HEK293T (cell line): ENCODE data around the gene MACO1.
"Not testable (repeated sequence)": the region's sequence is repeated elsewhere in the genome, so short reads cannot be mapped to it uniquely, and the experiment has no call there.

Experiments used
- CTCF ChIA-PET: fragments of 350-600 bp; formaldehyde crosslinking; extraction: SDS; loops from one replicate; lab custom pipeline; 2021; ENCODE audit warnings: antibody characterized with exemption, inconsistent platforms; lab: Yijun Ruan, JAX
- POLR2A ChIA-PET: fragments of 350-600 bp; formaldehyde crosslinking; extraction: SDS; loops from one replicate; lab custom pipeline; 2020; ENCODE audit warnings: antibody characterized with exemption, inconsistent platforms; lab: Yijun Ruan, JAX
- DNase-seq: peaks from one replicate; pipeline ENCODE4 v3.0.0; 2012; ENCODE audit warnings: mixed read lengths; ENCODE audit errors: extremely low spot score
- ARNT ChIP-seq: fragments of 450-650 bp; IDR thresholded peaks from 2 replicates; pipeline ENCODE4 v1.6.1; 2017; ENCODE audit warnings: mild to moderate bottlenecking
- BHLHE40 ChIP-seq: fragments of 450-650 bp; IDR thresholded peaks from 2 replicates; pipeline ENCODE4 v1.6.1; 2016; ENCODE audit warnings: mild to moderate bottlenecking, moderate library complexity, borderline replicate concordance
- CTBP1 ChIP-seq: fragments of 450-650 bp; IDR thresholded peaks from 2 replicates; pipeline ENCODE4 v1.6.1; 2016; ENCODE audit warnings: borderline replicate concordance
- ELF4 ChIP-seq: fragments of 450-650 bp; IDR thresholded peaks from 2 replicates; pipeline ENCODE4 v1.6.1; 2017; ENCODE audit warnings: antibody characterized with exemption
- FOXA1 ChIP-seq: fragments of 450-650 bp; IDR thresholded peaks from 2 replicates; pipeline ENCODE4 v1.6.1; 2016; ENCODE audit warnings: mild to moderate bottlenecking
- FOXK2 ChIP-seq: fragments of 450-650 bp; IDR thresholded peaks from 2 replicates; pipeline ENCODE4 v1.6.1; 2016; ENCODE audit warnings: mild to moderate bottlenecking
- FOXM1 ChIP-seq: fragments of 450-650 bp; IDR thresholded peaks from 2 replicates; pipeline ENCODE4 v1.6.1; 2017; ENCODE audit warnings: mild to moderate bottlenecking, borderline replicate concordance
- HDGF ChIP-seq: fragments of 450-650 bp; IDR thresholded peaks from 2 replicates; pipeline ENCODE4 v1.6.1; 2017; ENCODE audit warnings: antibody characterized with exemption, borderline replicate concordance
- L3MBTL2 ChIP-seq: fragments of 450-650 bp; conservative IDR thresholded peaks from 2 replicates; pipeline ENCODE4 v1.6.1; 2016; ENCODE audit warnings: mild to moderate bottlenecking
- LEF1 ChIP-seq: fragments of 450-650 bp; IDR thresholded peaks from 2 replicates; pipeline ENCODE4 v1.6.1; 2017; ENCODE audit warnings: mild to moderate bottlenecking, borderline replicate concordance
- NFRKB ChIP-seq: fragments of 450-650 bp; IDR thresholded peaks from 2 replicates; pipeline ENCODE4 v1.6.1; 2016; ENCODE audit warnings: mild to moderate bottlenecking, moderate library complexity
- PKNOX1 ChIP-seq: fragments of 450-650 bp; IDR thresholded peaks from 2 replicates; pipeline ENCODE4 v1.6.1; 2016
- SP1 ChIP-seq: fragments of 450-650 bp; IDR thresholded peaks from 2 replicates; pipeline ENCODE4 v1.6.1; 2017
- SUZ12 ChIP-seq: fragments of 450-650 bp; IDR thresholded peaks from 2 replicates; pipeline ENCODE4 v1.6.1; 2016; ENCODE audit warnings: mild to moderate bottlenecking
- TARDBP ChIP-seq: fragments of 450-650 bp; IDR thresholded peaks from 2 replicates; pipeline ENCODE4 v1.6.1; 2016
- ZNF384 ChIP-seq: fragments of 450-650 bp; IDR thresholded peaks from 2 replicates; pipeline ENCODE4 v1.6.1; 2016

MACO1 gene

DNA sequence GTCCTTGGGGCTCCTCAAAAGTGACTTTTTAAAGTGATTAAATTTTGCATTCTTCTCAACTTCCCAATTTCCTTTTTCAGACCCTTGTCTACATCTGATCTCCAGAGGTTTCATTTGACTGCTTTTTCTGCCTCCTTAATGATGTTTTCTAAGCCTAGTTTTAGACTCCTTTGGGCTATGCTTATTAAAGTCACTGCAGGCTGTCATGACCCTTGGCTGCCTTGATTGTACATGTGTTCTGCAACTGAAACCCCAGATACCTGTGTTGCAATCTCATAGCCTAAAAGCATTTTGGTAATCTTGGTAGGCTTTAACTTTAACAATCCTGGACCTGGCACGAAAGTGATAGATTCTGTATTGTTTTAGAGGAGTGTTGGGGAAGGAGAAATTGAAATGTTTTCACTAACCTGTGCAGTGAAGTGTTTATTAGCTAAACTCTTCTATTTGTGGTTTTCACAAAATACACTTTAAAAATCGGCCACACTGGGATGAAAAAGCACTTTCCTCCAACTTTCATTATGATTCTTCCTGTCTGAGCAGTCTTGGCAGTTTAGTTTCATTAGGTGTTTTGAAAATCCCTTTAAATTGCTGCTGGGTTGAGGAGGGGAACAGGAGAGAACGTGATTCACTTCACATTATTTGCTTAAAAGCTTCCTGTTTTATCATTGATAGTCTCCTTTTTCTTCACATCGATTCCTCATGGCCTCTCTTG lies 4.9 kb downstream of the MACO1 start:
- CTCF ChIA-PET, result no interaction called here
- POLR2A ChIA-PET, result no interaction called here
- no peak for TF ChIP-seq SP1
- no peak for TF ChIP-seq ZNF384
- TF ChIP-seq SUZ12, result no peak
- TF ChIP-seq BHLHE40, result no peak
- no peak for TF ChIP-seq ELF4
- no peak for TF ChIP-seq L3MBTL2
- no peak for TF ChIP-seq FOXA1
- TF ChIP-seq FOXM1, result no peak
- TF ChIP-seq ARNT, result no peak
- no peak for DNase-seq

GRCh38 chr1:25437672-25438071 lies 7.0 kb downstream of the MACO1 start:
- ChIA-PET CTCF (no interaction called here), POLR2A (no interaction called here)
- no peak for TF ChIP-seq SP1
- no peak for TF ChIP-seq TARDBP
- TF ChIP-seq FOXA1, result no peak
- TF ChIP-seq PKNOX1, result no peak
- no peak for TF ChIP-seq SUZ12
- no peak for TF ChIP-seq ZNF384
- DNase-seq, result no peak

DNA sequence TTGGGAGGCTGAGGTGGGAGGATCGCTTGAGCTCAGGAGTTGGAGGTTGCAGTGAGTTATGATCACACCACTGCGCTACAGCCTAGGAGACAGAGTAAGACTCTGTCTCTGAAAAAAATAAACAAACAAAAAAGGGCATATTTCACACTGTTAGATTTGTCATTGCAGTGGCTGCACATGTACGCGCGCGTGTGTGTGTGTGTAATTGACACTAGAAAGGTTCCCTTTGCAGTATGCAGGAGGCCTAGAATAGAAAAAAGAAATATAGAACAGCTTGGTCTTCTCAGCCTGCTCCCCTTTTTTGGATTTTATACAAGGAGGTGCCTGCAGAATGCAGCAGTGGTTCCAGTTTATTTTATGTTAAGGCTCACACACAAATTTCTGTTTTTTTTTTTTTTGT lies 8.6 kb downstream of the MACO1 start:
- CTCF ChIA-PET, result no interaction called here

DNA sequence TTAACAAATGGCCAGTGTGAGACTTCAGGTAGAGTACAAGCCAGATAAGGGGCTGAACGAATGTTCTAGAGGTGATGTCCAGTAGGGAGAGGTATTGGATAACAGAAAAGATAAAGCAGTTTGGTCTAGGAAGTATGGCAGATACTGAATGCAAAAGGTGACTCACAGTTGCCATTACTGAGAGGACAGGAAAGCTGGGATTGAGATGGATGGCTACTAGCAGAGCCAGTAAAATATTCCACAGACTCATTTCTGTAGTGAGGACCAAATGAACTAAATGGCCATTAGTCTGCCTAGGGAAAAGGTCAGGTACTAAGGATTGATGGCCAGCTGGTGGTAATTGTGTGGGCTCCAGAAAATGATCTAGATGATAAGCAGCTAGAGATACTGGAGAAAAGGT lies 11.5 kb downstream of the MACO1 start:
- POLR2A ChIA-PET, result interaction anchor here (1.0 kb wide), 2 partner anchors 12 to 202 kb away, joined by 3 read pairs; partner anchors contain the start of gene MACO1
- CTCF ChIA-PET, result interaction anchor here (1.6 kb wide), 1 partner anchor 8 kb away, joined by 4 read pairs; no protein-coding TSS in a partner anchor
- TF ChIP-seq L3MBTL2 (no peak), BHLHE40 (no peak), ELF4 (no peak), NFRKB (no peak), ARNT (no peak), CTBP1 (no peak), FOXK2 (no peak), ZNF384 (no peak), LEF1 (no peak), SP1 (no peak), PKNOX1 (no peak), FOXM1 (no peak)
- no peak for DNase-seq

More for the DNA sequence above, 8.6 kb downstream of the MACO1 start:
- TF ChIP-seq NFRKB (no peak), HDGF (no peak), LEF1 (no peak), SP1 (no peak), PKNOX1 (no peak), BHLHE40 (no peak), ZNF384 (no peak), FOXM1 (no peak), L3MBTL2 (no peak), FOXA1 (no peak), ARNT (no peak), SUZ12 (no peak), ELF4 (no peak), CTBP1 (no peak), TARDBP (no peak), FOXK2 (no peak)
- POLR2A ChIA-PET, result no interaction called here
- DNase-seq, result no peak

DNA sequence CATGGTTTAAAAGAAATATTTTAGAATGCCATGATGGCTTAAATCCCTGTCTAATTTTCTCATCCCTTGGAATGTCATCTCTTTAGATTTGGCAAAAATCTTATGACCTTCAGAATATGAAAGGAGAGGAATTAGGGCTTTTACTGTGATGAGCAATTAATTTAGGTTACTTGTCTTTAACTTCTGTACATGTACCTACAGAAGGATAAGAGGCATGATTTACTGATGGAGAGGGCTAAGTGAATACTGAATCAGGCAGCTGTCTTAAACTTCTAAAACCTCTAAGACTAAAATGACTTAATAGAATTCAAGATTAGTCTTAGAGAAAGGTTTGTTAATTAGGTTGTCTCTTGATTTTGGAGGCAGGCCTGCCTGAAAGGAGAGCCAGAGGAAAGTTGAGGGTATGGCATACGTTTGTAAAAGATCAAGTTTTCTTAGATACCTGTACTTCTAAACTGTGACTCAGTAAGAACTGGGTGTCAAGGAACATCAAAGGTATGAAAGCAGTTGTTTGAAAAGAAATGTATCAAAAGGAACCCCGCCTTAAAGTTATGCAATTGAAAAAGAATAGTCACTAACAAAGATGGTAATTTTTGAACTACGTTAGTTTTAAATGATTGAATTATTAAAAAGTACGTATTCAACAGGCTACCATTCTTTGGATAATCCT lies 12.5 kb downstream of the MACO1 start:
- POLR2A ChIA-PET, result interaction anchor here (1.0 kb wide), 2 partner anchors 13 to 203 kb away, joined by 3 read pairs; partner anchors contain the start of gene MACO1
- no peak for DNase-seq
- no peak for TF ChIP-seq FOXM1
- CTCF ChIA-PET, result no interaction called here

- CTCF ChIA-PET, result interaction anchor here (0.7 kb wide), 1 partner anchor 33 kb away, joined by 4 read pairs; no protein-coding TSS in a partner anchor
- DNase-seq, POLR2A ChIA-PET: not testable (repeated sequence)
Observed at GRCh38 chr1:25444604-25445003, 13.9 kb downstream of the MACO1 start.

DNA sequence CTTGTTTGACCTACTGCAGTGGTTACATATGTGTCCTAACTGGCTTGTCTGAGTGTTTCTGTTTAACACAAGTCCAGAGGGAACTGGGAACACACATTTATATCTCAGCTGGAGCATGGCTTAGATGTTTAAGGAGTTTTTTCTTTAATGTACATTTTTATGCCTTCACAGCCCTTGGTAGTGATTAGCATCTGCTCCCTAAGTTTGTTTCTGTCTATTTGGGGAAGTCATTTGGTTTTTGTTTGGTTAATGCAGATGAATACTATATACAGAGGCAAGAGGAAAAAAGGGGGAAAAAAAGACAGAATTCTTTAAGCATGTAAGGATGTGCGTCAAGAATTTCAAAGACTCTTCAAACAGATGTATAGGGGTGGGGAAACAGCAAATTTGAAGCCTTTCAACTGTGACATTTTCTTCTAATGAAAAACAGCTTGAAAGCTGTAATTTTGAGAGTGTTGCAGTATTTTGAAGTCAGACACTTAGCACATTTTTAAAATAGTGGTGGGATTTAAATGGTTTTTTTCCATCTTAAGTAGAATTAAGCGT lies 15.4 kb downstream of the MACO1 start:
- ChIA-PET POLR2A (no interaction called here), CTCF (no interaction called here)
- TF ChIP-seq SP1 (no peak), L3MBTL2 (no peak)
- DNase-seq, result no peak
